Measurements from ENCODE around the gene PPP2R2D. TPM values are rescaled to one million over a fixed set of nuclear protein-coding genes. Genes with fewer than 3 reads are reported as not detected.

The PPP2R2D gene
- total RNA-seq, 1 donor from 2014 or later, result 34.0 TPM

DNA sequence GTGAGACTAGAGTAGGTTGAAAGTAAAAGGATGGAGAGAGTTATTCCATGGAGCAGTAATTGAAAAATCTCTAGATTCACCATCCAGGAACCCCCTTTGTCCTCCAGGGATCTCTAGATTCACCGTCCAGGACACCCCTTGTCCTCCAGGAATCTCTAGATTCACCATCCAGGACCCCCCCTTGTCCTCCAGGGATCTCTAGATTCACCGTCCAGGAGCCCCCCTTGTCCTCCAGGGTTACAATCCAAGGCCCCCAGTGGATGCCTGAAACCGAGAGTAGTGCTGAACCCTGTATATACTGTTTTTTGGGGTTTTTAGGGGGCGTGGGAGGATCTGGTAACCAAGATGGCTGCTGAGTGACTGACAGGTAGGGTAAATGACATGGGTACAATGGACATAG is 38.3 kb upstream of the PPP2R2D start:
- no peak for DNase-seq (ENCODE audit: low spot score in 2 of 2, unreplicated experiment in 2 of 2)
- H3K36me3 Mint-ChIP-seq, result no peaks in the 10 kb centered on the region

GRCh38 chr10:131865223-131865917 is 35.4 kb upstream of the PPP2R2D start:
- H3K4me1 Mint-ChIP-seq, result no peaks in the 10 kb centered on the region
- no peaks in the 10 kb centered on the region for H3K9me3 Mint-ChIP-seq
- H3K4me3 Mint-ChIP-seq, result no peak overlapping the region
- no peak for TF ChIP-seq CTCF (IDR thresholded peaks at IDR 0.05; ENCODE audit: unreplicated experiment)
- no peak for DNase-seq (ENCODE audit: low spot score in 2 of 2, unreplicated experiment in 2 of 2)
- no peak overlapping the region for H3K27ac Mint-ChIP-seq
- H3K27me3 Mint-ChIP-seq (ENCODE audit: low read depth), result peaks cover 47% of the 10 kb centered on the region
- no peaks in the 10 kb centered on the region for H3K36me3 Mint-ChIP-seq

More for the DNA sequence above, 38.3 kb upstream of the PPP2R2D start:
- no peaks in the 10 kb centered on the region for H3K4me1 Mint-ChIP-seq
- no peaks in the 10 kb centered on the region for H3K9me3 Mint-ChIP-seq
- no peak for TF ChIP-seq CTCF (IDR thresholded peaks at IDR 0.05; ENCODE audit: unreplicated experiment)
- H3K27ac Mint-ChIP-seq, result no peak overlapping the region
- no peak overlapping the region for H3K4me3 Mint-ChIP-seq
- peaks cover 64% of the 10 kb centered on the region for H3K27me3 Mint-ChIP-seq (ENCODE audit: low read depth)

DNA sequence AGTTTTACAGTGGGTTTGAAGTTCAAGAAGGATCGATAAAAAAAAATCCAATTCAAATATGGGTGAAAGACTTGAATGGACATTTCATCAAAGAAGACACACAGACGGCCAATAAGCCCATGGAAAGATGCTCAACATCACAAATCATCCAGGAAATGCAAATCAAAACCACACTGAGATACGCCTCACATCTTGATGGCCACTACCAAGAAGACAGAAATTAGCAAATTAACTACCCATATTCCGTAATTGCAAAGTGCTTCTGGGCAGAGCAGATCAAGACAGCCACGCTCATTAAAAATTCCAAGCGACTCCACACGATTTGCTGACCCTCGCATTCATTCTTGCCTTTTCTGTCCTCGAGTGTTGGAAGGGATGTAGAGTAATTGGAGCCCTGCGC is 34.1 kb upstream of the PPP2R2D start:
- DNase-seq (ENCODE audit: low spot score in 2 of 2, unreplicated experiment in 2 of 2), result no peak
- Mint-ChIP-seq H3K27ac (no peak overlapping the region), H3K9me3 (no peaks in the 10 kb centered on the region), H3K36me3 (no peaks in the 10 kb centered on the region), H3K4me1 (no peaks in the 10 kb centered on the region), H3K4me3 (no peak overlapping the region), H3K27me3 (ENCODE audit: low read depth) (peaks cover 38% of the 10 kb centered on the region)
- no peak for TF ChIP-seq CTCF (IDR thresholded peaks at IDR 0.05; ENCODE audit: unreplicated experiment)

- H3K4me1 Mint-ChIP-seq, result no peaks in the 10 kb centered on the region
Measured at GRCh38 chr10:131868436-131868835, 32.4 kb upstream of the PPP2R2D start.

GRCh38 chr10:131869344-131869743 is 31.5 kb upstream of the PPP2R2D start:
- H3K9me3 Mint-ChIP-seq, result no peaks in the 10 kb centered on the region
- H3K36me3 Mint-ChIP-seq, result no peaks in the 10 kb centered on the region
- no peak for TF ChIP-seq CTCF (IDR thresholded peaks at IDR 0.05; ENCODE audit: unreplicated experiment)
- no peaks in the 10 kb centered on the region for H3K4me1 Mint-ChIP-seq
- peaks cover 21% of the 10 kb centered on the region for H3K27me3 Mint-ChIP-seq (ENCODE audit: low read depth)
- H3K27ac Mint-ChIP-seq, result no peak overlapping the region
- no peak overlapping the region for H3K4me3 Mint-ChIP-seq
- DNase-seq (ENCODE audit: low spot score in 2 of 2, unreplicated experiment in 2 of 2), result no peak

More at GRCh38 chr10:131868436-131868835, 32.4 kb upstream of the PPP2R2D start:
- Mint-ChIP-seq H3K36me3 (no peaks in the 10 kb centered on the region), H3K9me3 (no peaks in the 10 kb centered on the region), H3K27ac (no peak overlapping the region), H3K27me3 (ENCODE audit: low read depth) (peaks cover 28% of the 10 kb centered on the region), H3K4me3 (no peak overlapping the region)
- no peak for TF ChIP-seq CTCF (IDR thresholded peaks at IDR 0.05; ENCODE audit: unreplicated experiment)
- no peak for DNase-seq (ENCODE audit: low spot score in 2 of 2, unreplicated experiment in 2 of 2)
